Measurements from ENCODE around the gene DRC7.
"Not testable (repeated sequence)": the region's sequence is repeated elsewhere in the genome, so short reads cannot be mapped to it uniquely, and the experiment has no call there.

The DRC7 gene

GRCh38 chr16:57721356-57722209 is 27.0 kb downstream of the DRC7 start:
- DNase-seq = no peak

- no peak for DNase-seq
Measured at GRCh38 chr16:57722210-57722499, 27.5 kb downstream of the DRC7 start.

- DNase-seq = no peak
Measured at GRCh38 chr16:57722651-57723050, 28.0 kb downstream of the DRC7 start.

- DNase-seq = no peak
Measured at GRCh38 chr16:57723170-57723569, 28.6 kb downstream of the DRC7 start.

- DNase-seq = no peak
Measured at GRCh38 chr16:57724531-57724930, 29.9 kb downstream of the DRC7 start.

GRCh38 chr16:57725151-57725550 is 30.5 kb downstream of the DRC7 start:
- DNase-seq = no peak

GRCh38 chr16:57725554-57725953 is 30.9 kb downstream of the DRC7 start:
- DNase-seq = no peak

- no peak for DNase-seq
Measured at GRCh38 chr16:57725976-57726375, 31.4 kb downstream of the DRC7 start.

- DNase-seq = no peak
Measured at GRCh38 chr16:57726433-57726947, 31.9 kb downstream of the DRC7 start.

GRCh38 chr16:57727610-57728009 is 33.0 kb downstream of the DRC7 start:
- no peak for DNase-seq

GRCh38 chr16:57728336-57729181 is 34.0 kb downstream of the DRC7 start:
- no peak for DNase-seq

GRCh38 chr16:57729182-57729484 is 34.5 kb downstream of the DRC7 start:
- DNase-seq = no peak

GRCh38 chr16:57729852-57730251 is 35.2 kb downstream of the DRC7 start:
- not testable (repeated sequence) for DNase-seq

GRCh38 chr16:57730771-57731730 is 36.4 kb downstream of the DRC7 start:
- no peak for DNase-seq

- DNase-seq = no peak
Measured at GRCh38 chr16:57732037-57732436, 37.4 kb downstream of the DRC7 start.

- DNase-seq = no peak
Measured at GRCh38 chr16:57732714-57733113, 38.1 kb downstream of the DRC7 start.

GRCh38 chr16:57734308-57734924 is 39.8 kb downstream of the DRC7 start:
- no peak for DNase-seq

- DNase-seq = peak; percentile 94
Measured at GRCh38 chr16:57734925-57735754, 40.5 kb downstream of the DRC7 start.

GRCh38 chr16:57735755-57736418 is 41.3 kb downstream of the DRC7 start, which contains the start of gene KATNB1:
KATNB1 (plus strand) TSS chr16:57735770; CDS start chr16:57737244, 1,474 bp downstream.
- no peak for DNase-seq

GRCh38 chr16:57736419-57737351 is 42.1 kb downstream of the DRC7 start:
- peak; percentile 38 for DNase-seq
